H1 (cell line): Measurements from ENCODE around the gene SVIL. TPM values are rescaled to one million over a fixed set of nuclear protein-coding genes. Genes with fewer than 3 reads are reported as not detected.

Experiments used
- CTCF ChIA-PET: fragments of 300-600 bp; sonication (Branson Sonifier 250); formaldehyde crosslinking; loops from one replicate; lab custom pipeline; 2021; ENCODE audit not compliant: partially characterized antibody; lab: Charles Lee
- POLR2A ChIA-PET: fragments of 300-600 bp; sonication (Branson Sonifier 250); formaldehyde crosslinking; loops from one replicate; lab custom pipeline; 2021; ENCODE audit warnings: inconsistent platforms; ENCODE audit not compliant: partially characterized antibody; lab: Charles Lee
- DNase-seq, 2 experiments: peaks; one replicate each; pipeline versions ENCODE4 v3.0.0 to v3.0.0-alpha.2; 2010 to 2022; ENCODE audit warnings: low spot score in 2 of 2, low read depth in 1 of 2, mixed read lengths in 1 of 2
- FAIRE-seq: peaks from 2 replicates; lab custom pipeline; 2011; peaks lifted over from hg19 to GRCh38; lab: Jason Lieb, UNC
- H2AFZ ChIP-seq: 2 replicates; pipeline ENCODE4 v1.8.1; 2012; ENCODE audit warnings: low read length, inconsistent platforms
- H2AK5ac ChIP-seq: 2 replicates; pipeline ENCODE4 v1.6.1; 2013; ENCODE audit warnings: low read depth, low read length
- H2BK120ac ChIP-seq: replicated peaks from 2 replicates; pipeline ENCODE3; 2013; ENCODE audit warnings: low read depth, low read length, inconsistent platforms
- H2BK12ac ChIP-seq: 2 replicates; pipeline ENCODE4 v1.6.1; 2013; ENCODE audit warnings: low read depth, low read length
- H2BK15ac ChIP-seq: 2 replicates; pipeline ENCODE4 v1.6.1; 2013; ENCODE audit warnings: low read length
- H2BK20ac ChIP-seq: 2 replicates; pipeline ENCODE4 v1.6.1; 2013; ENCODE audit warnings: low read length
- H2BK5ac ChIP-seq: 2 replicates; pipeline ENCODE4 v1.6.1; 2013; ENCODE audit warnings: low read depth, low read length
- H3K14ac ChIP-seq: 2 replicates; pipeline ENCODE4 v1.6.1; 2013; ENCODE audit warnings: inconsistent platforms; ENCODE audit not compliant: insufficient read length
- H3K18ac ChIP-seq: 2 replicates; pipeline ENCODE4 v1.6.1; 2013; ENCODE audit warnings: low read length; ENCODE audit errors: extremely low read depth
- H3K23ac ChIP-seq: 2 replicates; pipeline ENCODE4 v1.6.1; 2013; ENCODE audit warnings: inconsistent platforms; ENCODE audit not compliant: insufficient read length
- H3K23me2 ChIP-seq: 2 replicates; pipeline ENCODE4 v1.6.1; 2013; ENCODE audit warnings: low read depth, low read length
- H3K27ac ChIP-seq: 2 replicates; pipeline ENCODE4 v1.6.1; 2011; ENCODE audit warnings: low read depth, low read length, inconsistent platforms
- H3K27me3 ChIP-seq, 4 experiments: replicated peaks in 1 of 4; 1 replicate in 1 of 4; 2 replicates in 3 of 4; pipeline versions ENCODE4 v1.6.1 to v1.8.1; 2011 to 2013; ENCODE audit warnings: low read length in 3 of 4, mild to moderate bottlenecking in 3 of 4, inconsistent platforms in 2 of 4, mixed read lengths in 2 of 4, moderate library complexity in 1 of 4; ENCODE audit not compliant: control insufficient read depth in 3 of 4, insufficient read depth in 3 of 4; ENCODE audit errors: extremely low read depth in 1 of 4
- H3K36me3 ChIP-seq, 4 experiments: 2 replicates each; pipeline versions ENCODE4 v1.6.1 to v1.8.1; 2011 to 2013; ENCODE audit warnings: mild to moderate bottlenecking in 4 of 4, low read length in 3 of 4, moderate library complexity in 2 of 4, control low read depth in 1 of 4, inconsistent platforms in 1 of 4; ENCODE audit not compliant: insufficient read depth in 4 of 4, control insufficient read depth in 2 of 4
- H3K4ac ChIP-seq: replicated peaks from 2 replicates; pipeline ENCODE3; 2013; ENCODE audit warnings: low read length, low read depth, mixed read lengths, inconsistent platforms; ENCODE audit not compliant: insufficient read length
- H3K4me1 ChIP-seq, 4 experiments: replicated peaks in 1 of 4; 1 replicate in 1 of 4; 2 replicates in 3 of 4; pipeline versions ENCODE4 v1.6.1 to v1.8.1; 2011 to 2013; ENCODE audit warnings: low read length in 3 of 4, inconsistent platforms in 2 of 4, mixed read lengths in 1 of 4; ENCODE audit not compliant: insufficient read depth in 4 of 4, control insufficient read depth in 3 of 4
- H3K4me2 ChIP-seq, 2 experiments: 2 replicates each; pipeline versions ENCODE4 v1.6.1 to v1.8.1; 2011 to 2013; ENCODE audit warnings: low read depth in 2 of 2, low read length in 2 of 2, control low read depth in 1 of 2, inconsistent platforms in 1 of 2, mild to moderate bottlenecking in 1 of 2; ENCODE audit not compliant: insufficient read depth in 1 of 2
- H3K4me3 ChIP-seq, 4 experiments: fragments of 200-600, 300-600 bp in 1 of 4; sonication (generic), shearing (Covaris generic), sonication (Bioruptor Twin) in 1 of 4; 2 replicates each; pipeline versions ENCODE4 v1.5.1 to v1.8.1; 2011 to 2016; ENCODE audit warnings: low read length in 4 of 4, low read depth in 3 of 4, control low read depth in 2 of 4, inconsistent platforms in 2 of 4, mild to moderate bottlenecking in 2 of 4, mixed read lengths in 1 of 4, moderate library complexity in 1 of 4; ENCODE audit not compliant: insufficient read depth in 2 of 4; ENCODE audit errors: extremely low read depth in 1 of 4
- H3K56ac ChIP-seq: replicated peaks from 2 replicates; pipeline ENCODE3; 2013; ENCODE audit warnings: low read depth, mild to moderate bottlenecking, mixed read lengths, low read length, inconsistent platforms; ENCODE audit not compliant: insufficient read length
- H3K79me1 ChIP-seq: 2 replicates; pipeline ENCODE4 v1.6.1; 2013; ENCODE audit warnings: low read depth, low read length, control low read depth
- H3K79me2 ChIP-seq, 2 experiments: 2 replicates each; pipeline versions ENCODE4 v1.6.1 to v1.8.1; 2012 to 2013; ENCODE audit warnings: low read length in 2 of 2, mild to moderate bottlenecking in 2 of 2, inconsistent platforms in 1 of 2; ENCODE audit not compliant: insufficient read depth in 2 of 2, control insufficient read depth in 1 of 2
- H3K9ac ChIP-seq, 4 experiments: replicated peaks in 1 of 4; 1 replicate in 1 of 4; 2 replicates in 3 of 4; pipeline versions ENCODE4 v1.6.1 to v1.8.1; 2011 to 2013; ENCODE audit warnings: low read depth in 3 of 4, low read length in 3 of 4, control low read depth in 2 of 4, mild to moderate bottlenecking in 2 of 4, moderate library complexity in 2 of 4, inconsistent platforms in 1 of 4; ENCODE audit errors: extremely low read depth in 1 of 4
- H3K9me3 ChIP-seq, 2 experiments: 2 replicates each; pipeline versions ENCODE4 v1.6.1 to v1.8.1; 2012 to 2013; ENCODE audit warnings: mild to moderate bottlenecking in 2 of 2, moderate library complexity in 2 of 2, control low read depth in 1 of 2, inconsistent platforms in 1 of 2, low read depth in 1 of 2, low read length in 1 of 2, mixed read lengths in 1 of 2; ENCODE audit not compliant: insufficient read depth in 2 of 2
- H4K20me1 ChIP-seq, 2 experiments: replicated peaks in 1 of 2; 2 replicates each; pipeline versions ENCODE3 to v1.8.1; 2011 to 2013; ENCODE audit warnings: inconsistent platforms in 2 of 2, low read length in 2 of 2, mild to moderate bottlenecking in 1 of 2; ENCODE audit not compliant: insufficient read depth in 2 of 2, control insufficient read depth in 1 of 2
- H4K5ac ChIP-seq: 2 replicates; pipeline ENCODE4 v1.6.1; 2013; ENCODE audit warnings: low read length, low read depth, mixed read lengths, inconsistent platforms; ENCODE audit not compliant: insufficient read length
- H4K8ac ChIP-seq: 2 replicates; pipeline ENCODE4 v1.8.0; 2013; ENCODE audit warnings: mild to moderate bottlenecking, moderate library complexity, low read length, inconsistent platforms; ENCODE audit not compliant: insufficient read depth; ENCODE audit errors: extremely low read depth
- H4K91ac ChIP-seq: replicated peaks from 2 replicates; pipeline ENCODE3; 2013; ENCODE audit warnings: low read length, mixed read lengths, inconsistent platforms; ENCODE audit not compliant: insufficient read length
- TCF12 ChIP-seq: IDR thresholded peaks from 2 replicates; pipeline ENCODE4 v1.6.1; 2011; ENCODE audit warnings: low read depth, mild to moderate bottlenecking, low read length
- WGBS, 2 experiments: shearing (Covaris generic) in 1 of 2; methylation state at CpG; one replicate each; pipeline versions ENCODE4 v1.1.6 to v1.1.7; 2013 to 2015; ENCODE audit warnings: low lambda C conversion rate in 2 of 2, mixed read lengths in 2 of 2, inconsistent platforms in 1 of 2, low coverage in 1 of 2, missing lambda C conversion rate in 1 of 2; ENCODE audit not compliant: insufficient replicate concordance in 2 of 2, insufficient coverage in 1 of 2, insufficient read length in 1 of 2; ENCODE audit errors: extremely low coverage in 1 of 2, missing lambda C conversion rate in 1 of 2; 5-methylcytosine and 5-hydroxymethylcytosine counted together
- polyA plus RNA-seq, 7 experiments: library from polyadenylated mRNA; depleted of rRNA in 3 of 7; stranded (reverse) in 5 of 7; unstranded in 2 of 7; fragments of >200 nt in 5 of 7; fragments of 200-250 nt in 2 of 7; gene quantifications; 1 replicate in 5 of 7; 2 replicates in 1 of 7; 4 replicates in 1 of 7; pipeline versions ENCODE4 v1.2.1 to v1.2.3, GENCODE V29; 2011 to 2013; ENCODE audit warnings: missing spikeins in 2 of 7, mixed read lengths in 2 of 7
- total RNA-seq: library from RNA; stranded (reverse); fragmentation: NEBNext Ultra II Directional; extraction: Animal tissue kit (Norgen Biotek cat#: 25700); gene quantifications from 2 replicates; pipeline ENCODE4 v1.2.1, GENCODE V29; 2021

The SVIL gene
- total and polyA plus RNA-seq, 2 of the 8 experiments (the other 6 are each of a cell fraction or from before 2014, with no cell fraction given) = 4.7 to 15.4 TPM

DNA sequence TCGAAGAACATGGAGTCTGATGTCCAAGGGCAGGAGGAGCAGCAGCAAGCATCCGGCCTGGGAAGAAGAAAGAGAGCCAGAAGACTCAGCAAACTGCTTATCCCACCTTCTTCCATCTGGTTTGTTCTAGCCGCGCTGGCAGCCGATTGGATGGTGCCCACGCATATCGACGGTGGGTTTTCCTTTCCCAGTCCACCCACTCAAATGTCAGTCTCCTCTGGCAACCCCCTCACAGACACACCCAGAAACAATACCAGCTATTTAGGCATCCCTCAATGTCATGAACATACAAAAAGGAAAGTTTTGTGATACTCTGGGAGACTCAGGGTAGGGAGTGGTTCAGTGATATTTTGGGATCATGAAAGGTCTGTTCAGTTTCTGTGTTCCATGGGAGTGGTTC lies 206.3 kb downstream of the SVIL start:
- no peaks in the 10 kb centered on the region for H3K4me1 ChIP-seq
- H4K91ac ChIP-seq = no peak overlapping the region
- no peak overlapping the region for H2BK5ac ChIP-seq
- DNase-seq = no peak
- no peak overlapping the region for H2BK120ac ChIP-seq
- H2BK15ac ChIP-seq = no peak overlapping the region
- no peaks in the 10 kb centered on the region for H3K79me1 ChIP-seq
- no peak for FAIRE-seq
- no peaks in the 10 kb centered on the region for H3K79me2 ChIP-seq
- 91% methylated on average over 8 of the region's 8 CpGs; no CpG with 5 or more reads in 1 of the 2 experiments for WGBS, 2 experiments
- no peak overlapping the region for H2BK20ac ChIP-seq
- H3K4me2 ChIP-seq = no peak overlapping the region
- no peak overlapping the region for H2BK12ac ChIP-seq
- H3K27me3 ChIP-seq = no peaks in the 10 kb centered on the region
- no peak overlapping the region for H3K18ac ChIP-seq
- no peak overlapping the region for H4K5ac ChIP-seq
- no peaks in the 10 kb centered on the region for H3K23me2 ChIP-seq
- no peak overlapping the region for H3K4me3 ChIP-seq
- H3K9ac ChIP-seq = no peak overlapping the region
- H3K14ac ChIP-seq = no peak overlapping the region
- no peak overlapping the region for H2AFZ ChIP-seq
- CTCF ChIA-PET = interaction anchor here (0.7 to 2.4 kb wide), 11 partner anchors 8 to 108 kb away, joined by 3 to 12 read pairs (median 4); no protein-coding TSS in a partner anchor
- no peak for TF ChIP-seq TCF12
- TF ChIP-seq, all 59 proteins: peak for 0
- Histone ChIP-seq H4K8ac (no peak overlapping the region), H3K4ac (no peak overlapping the region), H4K20me1 (no peaks in the 10 kb centered on the region), H3K9me3 (no peaks in the 10 kb centered on the region), H3K27ac (no peak overlapping the region), H3K23ac (no peak overlapping the region), H3K56ac (no peak overlapping the region), H2AK5ac (no peak overlapping the region), H3K36me3 (no peaks in the 10 kb centered on the region)
- POLR2A ChIA-PET = no interaction called here
